Smooth muscle cell of the brain vasculature (primary cell): ENCODE data around the gene CTDSP2.

Source experiments
- DNase-seq: peaks from one replicate; pipeline ENCODE4 v3.0.0-alpha.2; 2012; ENCODE audit warnings: low read depth, low spot score

Gene CTDSP2

GRCh38 chr12:57816001-57816854, 30.3 kb downstream of the CTDSP2 start:
- no peak for DNase-seq

GRCh38 chr12:57815177-57816000, 31.1 kb downstream of the CTDSP2 start:
- no peak for DNase-seq

GRCh38 chr12:57813971-57814772, 32.4 kb downstream of the CTDSP2 start:
- no peak for DNase-seq

- DNase-seq, result no peak
Measured at GRCh38 chr12:57813111-57813970, 33.2 kb downstream of the CTDSP2 start.

- no peak for DNase-seq
Measured at GRCh38 chr12:57811028-57811755, 35.3 kb downstream of the CTDSP2 start.

GRCh38 chr12:57810450-57810849, 36.1 kb downstream of the CTDSP2 start:
- DNase-seq, result no peak

- no peak for DNase-seq
Measured at GRCh38 chr12:57809425-57809824, 37.1 kb downstream of the CTDSP2 start.

- no peak for DNase-seq
Measured at GRCh38 chr12:57808351-57808750, 38.2 kb downstream of the CTDSP2 start.

- no peak for DNase-seq
Measured at GRCh38 chr12:57807285-57807684, 39.2 kb downstream of the CTDSP2 start.

- DNase-seq, result no peak
Measured at GRCh38 chr12:57806677-57807076, 39.9 kb downstream of the CTDSP2 start.

GRCh38 chr12:57803319-57803893, 43.1 kb downstream of the CTDSP2 start:
- DNase-seq, result peak; percentile 31

- DNase-seq, result no peak
Measured at GRCh38 chr12:57802607-57803006, 43.9 kb downstream of the CTDSP2 start.

GRCh38 chr12:57800965-57801364, 45.6 kb downstream of the CTDSP2 start:
- DNase-seq, result no peak

- DNase-seq, result no peak
Measured at GRCh38 chr12:57797933-57798332, 48.6 kb downstream of the CTDSP2 start.

GRCh38 chr12:57796996-57797395, 49.5 kb downstream of the CTDSP2 start:
- no peak for DNase-seq

- DNase-seq, result no peak
Measured at GRCh38 chr12:57795354-57795753, 51.2 kb downstream of the CTDSP2 start.

GRCh38 chr12:57793920-57794319, 52.6 kb downstream of the CTDSP2 start:
- no peak for DNase-seq

- no peak for DNase-seq
Measured at GRCh38 chr12:57783861-57784260, 62.7 kb downstream of the CTDSP2 start.

GRCh38 chr12:57783466-57783801, 63.1 kb downstream of the CTDSP2 start:
- no peak for DNase-seq
